HG03103 (cell line): ENCODE results near the gene MRPL54.
"Not testable (repeated sequence)": the region's sequence is repeated elsewhere in the genome, so short reads cannot be mapped to it uniquely, and the experiment has no call there.

ENCODE experiments used
- ATAC-seq: cut with Tn5 transposase; IDR thresholded peaks from one replicate; pipeline ENCODE4 v1.9.1; 2021; ENCODE audit warnings: low read depth; ENCODE audit not compliant: unreplicated experiment

MRPL54 gene

DNA sequence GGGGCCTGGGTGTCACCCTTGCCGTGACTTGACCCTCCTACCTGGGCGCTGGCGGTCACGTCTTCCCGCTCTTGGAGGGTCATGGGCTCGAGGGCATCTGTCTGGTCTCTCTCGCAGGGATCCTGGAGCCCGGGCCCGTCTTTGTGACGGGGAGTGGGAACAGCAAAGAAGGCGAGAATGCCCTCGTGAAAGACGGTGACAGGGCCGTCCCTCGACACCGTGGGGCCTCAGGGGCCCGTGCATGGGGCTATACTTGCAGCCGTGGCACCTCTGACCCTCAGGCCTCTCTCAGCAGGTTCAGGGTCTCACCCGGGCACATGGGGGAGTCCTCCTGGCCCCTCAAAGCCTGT lies 44.6 kb downstream of the MRPL54 start:
- ATAC-seq: no peak

DNA sequence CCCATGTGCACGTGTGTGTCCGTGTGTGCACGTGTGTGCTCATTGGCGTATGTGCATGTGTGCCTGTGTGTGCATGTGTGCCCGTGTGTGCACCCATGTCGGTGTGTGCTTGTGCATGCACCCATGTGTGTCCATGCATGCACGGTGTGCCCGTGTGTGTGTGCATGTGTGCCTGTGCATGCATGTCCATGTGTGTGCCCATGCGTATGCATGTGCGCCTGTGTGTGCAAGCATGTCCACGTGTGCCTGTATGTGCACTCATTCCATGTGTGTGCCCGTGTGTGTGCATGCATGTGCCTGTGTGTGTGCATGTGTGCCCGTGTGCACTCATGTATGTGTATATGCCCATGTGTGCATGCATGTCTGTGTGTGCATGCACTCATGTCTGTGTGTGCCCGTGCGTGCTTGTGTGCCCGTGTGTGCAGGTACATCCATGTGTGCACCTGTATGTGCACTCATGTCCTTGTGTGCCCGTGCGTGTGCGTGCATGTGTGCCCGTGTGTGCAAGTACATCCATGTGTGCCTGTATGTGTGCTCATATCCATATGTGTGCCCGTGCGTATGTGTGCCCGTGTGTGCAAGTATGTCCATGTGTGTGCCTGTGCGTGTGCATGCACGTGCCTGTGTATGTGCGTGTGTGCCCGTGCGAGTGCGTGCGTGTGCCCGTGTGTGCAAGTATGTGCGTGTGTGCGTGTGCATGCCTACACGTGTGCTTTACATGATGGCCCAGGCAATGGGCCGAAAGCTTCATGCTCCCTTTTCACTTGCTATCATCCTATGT lies 45.3 kb downstream of the MRPL54 start:
- ATAC-seq: no peak

DNA sequence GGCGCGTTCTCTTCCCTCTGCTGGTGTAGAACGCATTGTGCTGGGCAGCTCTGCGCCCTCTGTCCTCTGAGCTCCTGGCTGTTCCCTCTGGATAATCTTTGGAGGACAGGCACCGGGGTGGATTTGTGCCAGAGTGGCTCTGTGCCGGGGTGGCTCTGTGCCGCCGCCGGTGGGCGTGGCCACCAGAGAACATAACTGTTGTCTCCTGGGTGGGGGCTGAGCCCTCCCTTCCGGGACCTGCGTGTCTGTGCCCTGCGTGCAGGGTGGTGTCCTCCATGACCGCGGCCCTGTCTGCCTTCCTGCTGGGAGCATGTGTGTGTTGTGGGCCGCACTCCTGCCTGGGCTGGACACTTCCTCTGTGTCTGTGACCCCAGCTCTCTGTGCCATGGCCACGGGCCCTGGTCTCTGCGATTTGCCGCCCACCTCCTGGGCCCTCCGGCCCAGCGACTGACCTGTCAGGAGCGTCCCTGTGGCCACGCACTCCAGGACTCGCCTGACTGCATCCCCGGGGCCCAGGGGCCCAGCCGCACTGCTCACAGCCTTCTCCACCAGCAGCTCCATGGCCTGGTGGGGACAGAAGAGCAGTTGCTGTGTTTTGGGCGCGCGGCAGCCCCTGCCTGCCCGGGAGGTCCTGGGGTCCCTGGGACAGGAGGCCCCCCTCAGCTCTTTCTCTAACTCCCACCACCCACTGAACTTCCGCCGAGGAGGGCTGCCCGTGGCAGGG lies 46.1 kb downstream of the MRPL54 start:
- ATAC-seq: no peak

DNA sequence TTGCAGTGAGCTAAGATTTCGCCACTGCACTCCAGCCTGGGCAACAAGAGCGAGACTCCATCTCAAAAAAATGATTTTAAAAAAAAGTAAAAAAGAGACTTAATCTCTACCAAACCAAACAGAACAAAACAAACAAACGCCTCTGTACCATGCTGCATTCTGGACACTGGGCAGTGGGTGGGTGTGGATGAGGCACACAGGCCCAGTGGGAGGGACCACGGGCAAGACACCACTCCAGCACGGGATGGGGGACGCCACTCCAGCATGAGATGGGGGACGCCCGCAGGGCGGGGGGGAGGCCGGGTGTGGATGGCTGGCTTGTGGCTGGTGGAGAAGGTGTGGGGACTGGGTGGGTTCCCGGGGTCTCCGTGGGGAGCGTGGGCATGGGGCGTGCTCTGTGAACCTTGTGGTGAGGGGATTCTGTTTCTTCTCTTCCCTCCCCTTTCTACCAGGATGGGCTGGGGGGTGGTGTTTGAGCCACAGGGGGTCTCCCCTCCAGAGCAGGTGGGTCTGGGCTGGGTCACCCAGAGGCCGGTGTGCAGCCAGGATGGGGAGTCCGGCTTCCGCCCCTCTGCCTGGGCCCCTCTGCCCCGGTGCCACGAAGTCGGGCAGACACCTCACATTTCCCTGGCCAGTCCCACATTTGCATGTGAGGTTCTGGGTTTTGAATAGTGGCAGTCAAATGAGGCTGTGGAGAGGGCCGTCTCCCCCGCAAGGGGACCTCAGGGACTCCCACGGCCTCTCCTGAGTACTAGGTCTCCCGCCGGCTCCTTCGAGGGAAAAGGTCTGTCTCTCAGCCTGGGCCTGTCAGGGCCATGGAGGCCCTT lies 47.6 kb downstream of the MRPL54 start:
- ATAC-seq: no peak

DNA sequence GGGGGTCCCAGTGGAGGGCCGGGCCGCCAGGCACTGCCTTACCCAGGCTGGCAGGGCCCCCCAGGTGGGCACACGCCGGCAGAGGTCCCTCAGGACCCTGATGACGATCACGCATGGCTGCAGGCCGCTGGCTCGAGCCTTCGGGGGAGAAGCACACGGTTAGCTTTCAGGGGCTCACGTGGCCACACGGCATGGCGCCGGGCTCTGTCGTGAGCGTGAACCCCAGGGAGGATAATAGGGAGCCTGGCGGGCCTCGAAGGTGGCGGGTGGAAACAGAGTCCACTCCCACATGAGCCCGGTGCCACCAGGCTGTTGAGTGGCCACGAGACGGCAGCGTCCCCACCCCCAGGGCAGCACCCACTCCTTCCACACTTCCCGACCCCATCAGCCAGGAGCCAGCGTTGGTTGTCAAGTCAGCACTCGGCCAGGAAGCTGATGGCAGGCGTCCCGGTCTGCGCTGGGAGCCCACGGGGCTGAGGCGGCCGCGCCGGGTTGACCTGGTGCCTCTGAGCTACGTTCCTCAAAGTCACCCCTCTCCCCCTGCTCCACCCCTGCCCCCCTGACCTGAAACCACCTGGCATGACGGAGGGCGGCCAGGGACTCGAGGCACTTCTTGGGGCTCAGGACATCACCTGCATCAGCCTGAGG lies 48.4 kb downstream of the MRPL54 start:
- ATAC-seq: no peak

DNA sequence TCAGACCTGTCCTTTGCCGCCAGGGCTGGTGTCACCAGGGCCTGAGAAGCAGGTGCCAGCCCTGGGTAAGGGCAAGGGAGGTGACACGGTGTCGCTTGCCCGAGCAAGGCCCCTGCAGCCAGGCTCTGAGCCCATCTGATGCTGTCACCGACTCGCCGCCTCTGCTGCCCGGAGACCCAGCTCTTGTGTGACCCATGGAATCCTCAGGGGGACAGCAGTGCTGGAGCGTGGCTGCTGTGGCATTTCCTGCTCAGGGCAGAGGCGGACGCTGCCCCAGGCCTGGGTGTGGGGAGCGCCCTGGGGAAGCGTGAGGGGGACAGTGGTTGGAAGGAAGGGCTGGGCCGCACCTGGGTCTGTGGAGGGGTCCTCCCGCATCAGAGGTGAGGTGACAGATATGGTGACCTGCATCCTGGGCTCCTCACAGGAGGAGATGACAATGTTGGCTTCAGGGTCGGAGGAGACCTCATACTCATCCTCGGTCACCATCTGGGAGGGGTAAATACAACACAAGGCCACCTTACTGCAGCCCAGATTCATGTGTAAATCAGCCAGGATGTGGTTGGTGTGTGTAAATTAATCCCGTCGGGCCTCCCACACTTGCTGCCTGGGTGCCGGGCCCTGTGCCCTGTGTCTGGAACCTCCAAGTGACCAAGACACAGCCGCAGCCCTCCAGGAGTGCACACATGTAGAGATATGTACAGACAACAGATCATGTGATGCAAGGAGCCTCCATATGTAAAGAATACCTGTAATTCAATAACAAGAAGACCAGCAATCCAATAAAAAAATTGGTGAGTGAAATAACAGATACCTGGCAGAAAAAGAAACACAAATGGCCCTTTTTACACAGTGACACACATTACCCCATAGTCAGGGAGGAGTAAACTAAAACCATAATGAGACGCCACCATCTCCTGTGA lies 51.3 kb downstream of the MRPL54 start:
- no peak for ATAC-seq

DNA sequence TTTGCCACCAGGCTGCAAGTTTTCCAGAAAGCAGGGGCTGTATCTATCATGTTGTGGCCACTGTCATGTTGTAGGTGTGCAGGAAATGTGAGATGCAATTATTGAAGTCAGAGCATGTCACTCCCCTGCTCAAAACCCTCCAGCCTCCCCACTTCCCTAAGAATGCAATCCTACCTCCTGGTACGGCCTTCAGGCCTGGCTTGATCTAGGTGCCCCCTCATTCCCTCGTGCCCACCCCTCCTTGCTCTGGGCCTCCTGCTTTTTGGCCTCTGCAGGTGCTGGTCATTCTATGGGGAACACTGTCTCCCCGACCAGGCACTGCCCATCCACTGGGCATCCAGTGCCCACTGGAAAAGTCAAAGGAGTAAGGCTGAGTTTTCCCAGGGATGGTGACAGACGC lies 52.2 kb downstream of the MRPL54 start:
- no peak for ATAC-seq

DNA sequence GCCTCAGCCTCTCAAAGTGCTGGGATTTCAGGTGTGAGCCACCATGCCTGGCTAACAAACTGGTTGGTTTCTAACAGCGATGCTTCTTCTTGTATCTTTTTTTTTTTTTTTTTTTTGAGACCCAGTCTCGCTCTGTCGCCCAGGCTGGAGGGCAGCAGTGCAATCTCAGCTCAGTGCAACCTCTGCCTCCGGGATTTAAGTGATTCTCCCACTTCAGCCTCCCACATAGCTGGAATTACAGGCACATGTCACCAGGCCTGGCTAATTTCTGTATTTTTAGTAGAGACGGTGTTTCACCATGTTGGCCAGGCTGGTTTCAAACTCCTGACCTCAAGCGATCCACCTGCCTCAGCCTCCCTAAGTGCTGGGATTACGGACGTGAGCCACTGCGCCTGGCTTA lies 53.7 kb downstream of the MRPL54 start:
- ATAC-seq: not testable (repeated sequence)

DNA sequence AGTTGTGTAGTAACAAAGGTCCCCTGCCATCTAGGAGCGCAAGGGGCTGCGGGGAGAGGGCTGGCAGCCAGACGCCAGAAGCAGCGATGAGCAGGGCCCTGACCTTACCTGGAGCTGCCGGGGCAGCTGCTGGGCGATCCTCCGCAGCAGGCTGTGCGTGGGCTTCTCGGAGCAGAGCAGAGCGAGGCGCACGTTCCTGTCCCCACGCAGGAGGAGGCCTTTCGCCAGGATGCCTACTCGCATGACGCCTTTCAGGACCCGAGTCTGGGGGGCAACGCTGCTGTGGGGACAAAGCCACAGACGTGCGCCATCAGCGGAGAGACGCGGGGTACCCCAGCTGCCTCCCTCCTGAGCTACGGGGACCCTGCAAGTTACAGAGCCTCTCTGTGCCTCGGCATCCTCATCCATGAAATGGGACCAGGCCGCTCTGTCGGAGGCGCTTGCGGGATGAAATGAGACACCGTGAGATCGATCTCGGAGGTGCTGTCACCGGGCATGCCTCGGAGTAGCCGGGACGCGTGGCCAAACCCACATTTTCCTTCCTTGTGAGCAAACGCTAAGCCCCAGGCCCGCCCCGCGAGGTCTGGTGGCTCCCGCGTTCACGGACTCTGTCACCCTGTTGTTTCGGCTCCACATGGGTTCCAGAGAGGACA lies 54.2 kb downstream of the MRPL54 start:
- no peak for ATAC-seq
